AG10803 (cell line): ENCODE data around the gene FAM43B.
"Not testable (repeated sequence)": the region's sequence is repeated elsewhere in the genome, so short reads cannot be mapped to it uniquely, and the experiment has no call there.

Experiments used
- DNase-seq: peaks from one replicate; pipeline ENCODE4 v3.0.0; 2010; ENCODE audit warnings: low read depth
- H3K4me3 ChIP-seq: 2 replicates; pipeline ENCODE4 v1.5.1; 2011; ENCODE audit warnings: mild to moderate bottlenecking, low read length, control low read depth
- CTCF ChIP-seq: conservative IDR thresholded peaks from 2 replicates; pipeline ENCODE4 v1.5.1; 2011; ENCODE audit warnings: mild to moderate bottlenecking, low read length, control low read depth, inconsistent platforms

Gene FAM43B, protein sequence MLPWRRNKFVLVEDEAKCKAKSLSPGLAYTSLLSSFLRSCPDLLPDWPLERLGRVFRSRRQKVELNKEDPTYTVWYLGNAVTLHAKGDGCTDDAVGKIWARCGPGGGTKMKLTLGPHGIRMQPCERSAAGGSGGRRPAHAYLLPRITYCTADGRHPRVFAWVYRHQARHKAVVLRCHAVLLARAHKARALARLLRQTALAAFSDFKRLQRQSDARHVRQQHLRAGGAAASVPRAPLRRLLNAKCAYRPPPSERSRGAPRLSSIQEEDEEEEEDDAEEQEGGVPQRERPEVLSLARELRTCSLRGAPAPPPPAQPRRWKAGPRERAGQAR

DNA sequence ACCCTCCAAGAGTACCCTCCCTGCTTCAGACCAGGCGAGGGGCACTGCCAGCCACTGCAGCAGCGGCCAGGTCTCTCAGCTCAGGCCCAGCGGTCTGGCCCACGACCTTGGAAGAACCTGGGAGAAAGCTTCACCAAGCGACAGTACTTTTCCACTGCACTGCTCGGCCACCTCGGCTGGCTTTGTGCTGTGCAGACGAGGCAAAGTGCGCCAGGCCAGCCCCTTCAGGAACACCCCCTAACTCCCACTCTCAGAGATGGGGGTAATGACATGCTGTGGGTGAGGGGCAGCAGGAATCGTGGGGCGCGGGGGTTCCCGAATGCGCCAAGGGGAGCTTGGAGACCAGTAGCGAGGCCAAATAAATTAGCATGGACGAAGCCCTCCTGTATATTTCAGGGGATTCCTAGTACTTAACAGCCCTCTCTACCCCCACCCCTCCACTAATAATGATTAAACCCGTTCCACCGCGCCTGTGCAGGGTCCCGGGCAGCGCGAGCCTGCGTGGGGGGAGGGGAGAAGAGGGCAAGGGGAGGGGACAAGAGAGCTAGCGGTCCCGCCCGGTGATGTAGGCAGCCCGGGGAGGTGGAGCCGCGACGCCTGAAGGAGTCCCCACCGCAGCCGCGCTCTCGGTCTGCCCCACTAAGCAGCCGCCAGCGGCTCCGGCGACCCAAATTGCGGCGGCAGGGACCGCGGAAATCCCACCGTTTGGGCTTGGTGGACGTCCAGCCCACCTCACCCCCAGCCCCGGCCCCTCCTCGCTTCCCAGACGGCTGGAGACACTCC lies at the start of gene FAM43B:
Gene FAM43B (plus strand): TSS at position 629 of the 783 bp plus-strand sequence. CDS start 401 bp downstream, outside the sequence.
- H3K4me3 ChIP-seq: peak within 1 kb of the TSS; percentile 7
- no peak for DNase-seq
- no peak for TF ChIP-seq CTCF

GRCh38 chr1:20505488-20505887 lies 46.9 kb upstream of the FAM43B start:
- DNase-seq: no peak
- H3K4me3 ChIP-seq: no peak overlapping the region
- TF ChIP-seq CTCF: no peak

DNA sequence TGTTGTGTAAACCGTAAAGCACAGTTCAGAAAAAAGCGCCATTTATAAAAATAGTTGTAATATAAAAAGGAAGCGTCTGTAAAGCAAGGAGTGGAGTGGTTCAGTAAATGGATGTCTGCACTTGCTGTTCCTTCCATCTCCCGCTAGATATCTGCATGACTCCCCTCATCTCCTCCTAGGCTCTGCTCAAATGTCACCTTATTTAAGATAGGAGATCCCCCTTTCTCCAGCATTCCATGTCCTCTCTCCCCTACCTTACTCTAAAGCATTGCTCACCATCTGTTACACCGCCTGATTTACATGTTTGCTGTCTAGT lies 45.2 kb upstream of the FAM43B start:
- no peak for DNase-seq
- no peak; the same call in 1 of the 2 replicates for TF ChIP-seq CTCF
- H3K4me3 ChIP-seq: peak overlapping the region; percentile 97

DNA sequence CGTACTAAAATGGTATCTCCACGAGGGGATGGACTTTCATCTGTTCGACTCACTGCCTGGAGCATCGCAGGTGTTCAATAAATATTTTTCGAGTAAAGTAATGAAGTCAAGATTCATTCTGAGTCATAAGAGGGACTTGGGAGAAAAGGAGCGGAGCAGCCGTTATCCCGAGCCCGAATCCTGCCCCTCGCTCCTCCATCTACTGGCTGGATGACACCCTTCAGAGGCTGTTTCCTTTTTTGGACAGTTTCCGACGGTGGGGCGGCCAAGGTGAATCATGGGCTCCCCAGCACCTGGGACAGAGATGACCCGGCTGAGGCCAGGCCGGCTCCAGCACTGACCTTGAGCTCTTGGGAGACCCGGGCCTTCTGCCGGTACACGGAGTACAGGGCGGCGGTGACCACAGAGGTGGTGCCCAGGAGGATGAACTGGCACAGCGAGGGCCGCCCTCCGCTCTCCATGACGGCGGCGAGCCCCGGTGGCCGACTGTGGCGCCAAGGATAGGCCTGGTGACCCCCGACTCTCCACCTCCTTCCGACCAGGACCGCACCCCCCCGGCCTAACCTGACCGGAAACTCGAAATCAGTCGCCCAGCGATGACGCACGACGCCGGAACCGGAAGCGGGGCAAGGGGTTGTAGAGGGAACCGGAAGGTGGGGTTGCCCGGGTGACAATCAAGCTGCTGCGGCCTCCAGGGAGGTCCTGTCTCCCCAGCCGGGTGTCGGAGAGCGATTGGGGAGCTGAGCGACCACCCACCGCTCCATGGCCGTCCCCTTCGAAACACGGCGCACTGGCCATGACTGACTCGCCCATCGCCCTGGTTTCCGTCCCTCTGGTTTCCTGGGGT lies 44.6 kb upstream of the FAM43B start, which contains the start of gene MUL1:
Gene MUL1 (minus strand): TSS at position 588 of the 847 bp plus-strand sequence. CDS start 127 bp downstream, at position 461.
- TF ChIP-seq CTCF: 0 out of 2 replicates have a peak, but pooled peaks have one; percentile 6
- H3K4me3 ChIP-seq: peak within 1 kb of the TSS; percentile 97
- peak; percentile 89 for DNase-seq

DNA sequence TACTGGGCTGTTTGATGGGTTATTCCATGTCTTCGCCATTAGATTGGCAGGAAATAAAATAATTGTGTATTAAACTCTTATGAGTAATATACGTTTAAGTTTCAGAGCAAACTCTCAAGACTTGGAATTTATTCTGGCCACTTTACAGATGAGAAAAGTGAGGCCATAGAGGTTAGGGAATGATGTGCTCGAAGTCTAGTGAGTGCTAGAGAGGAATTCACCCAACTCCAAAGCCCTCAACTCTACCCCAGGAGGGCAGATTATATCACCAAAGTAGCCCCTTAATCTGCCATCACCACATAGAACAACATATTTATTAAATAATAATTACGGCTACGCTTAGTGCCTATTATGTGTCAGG lies 44.0 kb upstream of the FAM43B start:
- no peak for DNase-seq
- peak overlapping the region; percentile 97 for H3K4me3 ChIP-seq
- TF ChIP-seq CTCF: no peak

DNA sequence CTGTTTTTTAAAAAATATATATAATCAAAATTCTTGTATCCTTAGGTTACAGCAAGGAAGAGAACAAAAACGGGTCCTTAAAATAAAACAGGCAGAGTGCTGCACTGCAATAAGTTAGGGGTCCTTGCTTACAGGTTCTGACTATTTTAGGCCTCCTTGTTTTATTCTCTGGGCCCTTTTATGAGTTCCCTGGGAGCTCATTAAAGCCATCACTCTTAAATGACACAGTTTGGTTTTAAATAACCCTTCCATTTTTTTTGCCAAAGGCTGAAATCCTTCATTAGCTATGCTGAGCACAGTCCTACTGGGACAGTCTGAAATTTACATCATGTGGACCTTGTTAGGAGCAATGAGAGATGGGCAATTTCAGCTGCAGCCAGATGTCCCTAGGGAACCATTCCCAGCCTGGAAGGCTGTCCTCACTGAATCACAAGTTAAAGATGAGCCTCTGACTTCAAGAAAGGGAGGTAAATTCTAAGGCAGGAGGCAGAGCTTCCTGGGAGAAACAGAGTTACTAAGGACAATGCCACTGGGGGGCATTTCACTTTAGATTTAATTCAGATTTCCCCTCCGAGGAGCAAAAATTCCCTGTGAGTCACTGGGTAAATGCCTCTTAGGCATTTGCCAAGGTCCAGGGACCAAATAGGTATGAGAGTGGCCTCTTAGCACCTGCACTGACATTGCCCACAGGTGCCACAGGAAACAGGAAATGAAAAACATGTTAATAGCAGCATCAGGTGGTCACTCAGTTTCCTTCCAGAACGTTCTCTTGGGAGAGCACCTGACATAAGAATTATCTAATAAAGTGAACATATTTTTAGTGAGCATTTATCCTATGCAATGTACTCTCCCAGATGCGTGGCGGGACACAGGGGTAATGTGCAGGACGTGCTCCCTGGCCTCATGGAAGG lies 40.6 kb upstream of the FAM43B start:
- DNase-seq: peak; percentile 76
- H3K4me3 ChIP-seq: no peak overlapping the region
- TF ChIP-seq CTCF: no peak

DNA sequence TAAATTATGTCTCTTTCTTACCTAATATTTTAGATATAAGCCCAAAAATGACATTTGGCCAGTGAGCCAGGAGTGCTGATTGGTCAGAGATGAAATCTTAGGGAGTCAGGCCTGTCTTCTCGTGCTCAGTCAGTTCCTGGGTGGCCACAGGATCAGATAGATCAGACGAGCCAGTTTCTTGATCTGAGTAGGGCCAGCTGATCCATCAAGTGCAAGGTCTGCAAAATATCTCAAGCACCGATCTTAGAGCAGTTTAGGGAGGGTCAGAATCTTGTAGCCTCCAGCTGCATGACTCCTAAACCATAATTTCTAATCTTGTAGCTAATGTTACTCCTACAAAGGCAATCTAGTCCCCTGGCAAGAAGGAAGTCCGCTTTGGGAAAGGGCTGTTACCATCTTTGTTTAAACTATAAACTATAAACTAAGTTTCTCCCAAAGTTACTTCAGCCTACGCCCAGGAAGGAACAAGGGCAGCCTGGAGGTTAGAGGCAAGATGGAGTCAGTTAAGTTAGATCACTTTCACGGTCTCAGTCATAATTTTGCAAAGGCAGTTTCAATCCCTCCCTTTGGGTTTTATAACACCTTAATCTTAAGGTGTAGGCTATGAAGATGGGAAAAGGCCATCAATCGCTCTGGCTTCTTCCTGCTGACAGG lies 32.6 kb upstream of the FAM43B start:
- not testable (repeated sequence) for H3K4me3 ChIP-seq

More for the DNA sequence above, 32.6 kb upstream of the FAM43B start:
- not testable (repeated sequence) for DNase-seq
